ENCODE data around the gene DGKD.
"Not testable (repeated sequence)": the region's sequence is repeated elsewhere in the genome, so short reads cannot be mapped to it uniquely, and the experiment has no call there.

Gene DGKD, protein sequence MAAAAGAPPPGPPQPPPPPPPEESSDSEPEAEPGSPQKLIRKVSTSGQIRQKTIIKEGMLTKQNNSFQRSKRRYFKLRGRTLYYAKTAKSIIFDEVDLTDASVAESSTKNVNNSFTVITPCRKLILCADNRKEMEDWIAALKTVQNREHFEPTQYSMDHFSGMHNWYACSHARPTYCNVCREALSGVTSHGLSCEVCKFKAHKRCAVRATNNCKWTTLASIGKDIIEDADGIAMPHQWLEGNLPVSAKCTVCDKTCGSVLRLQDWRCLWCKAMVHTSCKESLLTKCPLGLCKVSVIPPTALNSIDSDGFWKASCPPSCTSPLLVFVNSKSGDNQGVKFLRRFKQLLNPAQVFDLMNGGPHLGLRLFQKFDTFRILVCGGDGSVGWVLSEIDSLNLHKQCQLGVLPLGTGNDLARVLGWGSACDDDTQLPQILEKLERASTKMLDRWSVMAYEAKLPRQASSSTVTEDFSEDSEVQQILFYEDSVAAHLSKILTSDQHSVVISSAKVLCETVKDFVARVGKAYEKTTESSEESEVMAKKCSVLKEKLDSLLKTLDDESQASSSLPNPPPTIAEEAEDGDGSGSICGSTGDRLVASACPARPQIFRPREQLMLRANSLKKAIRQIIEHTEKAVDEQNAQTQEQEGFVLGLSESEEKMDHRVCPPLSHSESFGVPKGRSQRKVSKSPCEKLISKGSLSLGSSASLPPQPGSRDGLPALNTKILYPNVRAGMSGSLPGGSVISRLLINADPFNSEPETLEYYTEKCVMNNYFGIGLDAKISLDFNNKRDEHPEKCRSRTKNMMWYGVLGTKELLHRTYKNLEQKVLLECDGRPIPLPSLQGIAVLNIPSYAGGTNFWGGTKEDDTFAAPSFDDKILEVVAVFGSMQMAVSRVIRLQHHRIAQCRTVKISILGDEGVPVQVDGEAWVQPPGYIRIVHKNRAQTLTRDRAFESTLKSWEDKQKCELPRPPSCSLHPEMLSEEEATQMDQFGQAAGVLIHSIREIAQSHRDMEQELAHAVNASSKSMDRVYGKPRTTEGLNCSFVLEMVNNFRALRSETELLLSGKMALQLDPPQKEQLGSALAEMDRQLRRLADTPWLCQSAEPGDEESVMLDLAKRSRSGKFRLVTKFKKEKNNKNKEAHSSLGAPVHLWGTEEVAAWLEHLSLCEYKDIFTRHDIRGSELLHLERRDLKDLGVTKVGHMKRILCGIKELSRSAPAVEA

DNA sequence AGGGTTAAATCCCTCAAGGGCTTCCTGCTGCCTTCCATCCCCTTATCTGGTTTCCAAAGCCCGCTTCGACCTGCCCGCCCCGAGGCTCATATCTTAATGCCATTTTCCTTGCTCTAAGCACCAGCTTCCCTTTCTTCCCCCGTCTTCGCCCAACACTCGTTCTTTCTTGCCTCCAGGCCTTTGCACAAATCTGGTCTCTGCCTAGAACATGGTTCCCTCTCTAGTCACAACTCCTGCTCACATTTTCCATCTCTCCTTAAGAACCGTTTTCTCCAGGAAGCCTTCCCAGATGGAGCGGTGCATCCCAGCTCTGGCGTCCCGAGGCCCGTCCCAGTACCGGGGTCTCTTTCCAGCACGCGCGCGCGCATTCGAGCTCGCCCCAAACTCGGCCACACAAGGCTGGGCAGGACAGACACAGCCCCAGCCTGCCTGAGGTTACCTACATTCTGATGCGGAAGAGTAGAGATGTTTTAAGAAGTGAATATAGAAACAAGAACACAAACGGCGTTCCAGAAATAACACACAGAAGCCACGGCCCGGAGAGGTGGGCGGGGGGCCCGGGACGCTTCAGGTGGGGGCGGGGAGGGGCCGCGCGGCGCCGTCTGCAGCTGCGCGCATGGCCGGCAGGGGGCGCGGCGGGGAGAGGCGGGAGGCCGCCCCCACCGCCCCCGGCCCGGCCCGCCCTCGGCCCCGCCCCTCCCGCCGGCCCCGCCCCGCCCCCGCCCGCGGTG is at the start of gene DGKD:
Gene DGKD, plus strand, starts transcription at position 726 of the 731 bp plus-strand sequence. CDS start 25 bp downstream, outside the sequence.
- peak in 2 of 3 donors; percentile 52 to 72 for DNase-seq (ENCODE audit: low read depth in 3 of 3)

DNA sequence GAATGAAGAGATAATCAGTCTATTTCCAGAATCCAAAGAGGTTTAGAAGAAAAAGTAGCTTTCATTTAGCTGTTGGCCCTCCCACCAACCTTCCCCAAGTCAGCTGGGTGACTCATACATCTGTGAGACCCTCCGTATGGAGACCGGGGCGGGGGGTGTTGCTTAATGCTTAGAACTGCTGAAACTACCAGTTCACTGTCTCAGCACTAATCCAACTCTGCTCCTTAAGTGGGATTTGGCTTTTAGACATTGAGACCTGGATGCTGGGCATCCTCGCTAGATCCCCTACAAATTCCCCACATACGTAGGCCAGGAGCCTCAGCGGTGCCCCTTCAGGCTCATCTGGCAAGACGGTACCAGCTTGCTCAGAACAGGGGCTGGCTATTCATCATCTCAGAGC is 46.7 kb upstream of the DGKD start, which contains the start of gene SAG:
Gene SAG, plus strand, starts transcription at position 252 of the 400 bp plus-strand sequence. CDS start 1,374 bp downstream, outside the sequence.
- no peak for DNase-seq (ENCODE audit: low read depth in 3 of 3)

DNA sequence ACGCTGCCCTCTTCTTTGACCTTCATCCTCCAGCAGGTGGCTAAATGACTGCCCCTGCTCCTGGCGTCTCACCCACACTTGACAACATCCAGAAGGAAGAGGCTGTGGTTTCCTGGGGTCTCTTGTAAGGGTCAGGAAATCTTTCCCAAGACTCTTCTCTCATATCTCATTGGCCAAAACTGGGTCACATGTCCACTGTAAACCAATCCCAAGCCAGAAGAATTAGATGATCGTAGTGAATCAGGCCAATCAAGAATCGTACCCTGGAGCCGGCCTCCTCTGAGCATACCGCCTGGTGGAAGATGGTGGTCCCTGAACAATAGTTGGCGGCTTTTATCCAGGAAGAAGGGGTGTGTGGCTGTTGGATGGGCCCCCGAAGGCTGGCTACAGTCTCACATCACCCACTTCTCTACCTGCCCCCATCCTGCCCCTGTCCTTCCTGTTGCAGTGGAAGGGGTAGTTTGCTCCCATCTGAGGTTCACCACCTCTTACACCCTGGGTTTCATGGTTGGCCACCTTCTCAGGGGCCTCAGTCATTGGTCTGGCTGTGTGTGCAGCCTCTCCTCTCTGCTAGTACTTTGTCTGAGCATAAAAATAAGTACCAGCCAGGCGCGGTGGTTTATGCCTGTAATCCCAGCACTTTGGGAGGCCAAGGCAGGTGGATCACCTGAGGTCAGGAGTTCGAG is 42.9 kb upstream of the DGKD start:
- DNase-seq (ENCODE audit: low read depth in 3 of 3) = no peak

DNA sequence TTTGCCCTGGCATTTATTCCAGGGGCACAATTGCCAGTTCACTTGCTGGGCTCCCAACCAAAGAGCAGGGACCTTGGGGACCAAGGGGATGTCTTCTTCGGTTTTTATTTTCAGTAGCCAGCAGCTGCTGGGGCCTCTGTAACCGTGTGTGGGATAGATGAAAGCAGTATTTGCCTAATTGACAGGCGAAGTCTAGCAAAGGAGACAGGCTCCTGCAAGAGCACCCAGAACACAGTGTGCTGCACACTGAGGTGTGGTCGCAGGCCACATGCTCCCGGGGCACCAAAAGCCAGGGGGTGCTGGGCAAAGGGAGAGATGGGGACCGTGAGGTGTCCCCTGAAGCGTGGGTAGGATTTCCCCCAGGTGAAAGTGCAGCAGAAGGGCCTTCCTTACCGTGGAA is 41.4 kb upstream of the DGKD start:
- DNase-seq (ENCODE audit: low read depth in 3 of 3) = no peak

DNA sequence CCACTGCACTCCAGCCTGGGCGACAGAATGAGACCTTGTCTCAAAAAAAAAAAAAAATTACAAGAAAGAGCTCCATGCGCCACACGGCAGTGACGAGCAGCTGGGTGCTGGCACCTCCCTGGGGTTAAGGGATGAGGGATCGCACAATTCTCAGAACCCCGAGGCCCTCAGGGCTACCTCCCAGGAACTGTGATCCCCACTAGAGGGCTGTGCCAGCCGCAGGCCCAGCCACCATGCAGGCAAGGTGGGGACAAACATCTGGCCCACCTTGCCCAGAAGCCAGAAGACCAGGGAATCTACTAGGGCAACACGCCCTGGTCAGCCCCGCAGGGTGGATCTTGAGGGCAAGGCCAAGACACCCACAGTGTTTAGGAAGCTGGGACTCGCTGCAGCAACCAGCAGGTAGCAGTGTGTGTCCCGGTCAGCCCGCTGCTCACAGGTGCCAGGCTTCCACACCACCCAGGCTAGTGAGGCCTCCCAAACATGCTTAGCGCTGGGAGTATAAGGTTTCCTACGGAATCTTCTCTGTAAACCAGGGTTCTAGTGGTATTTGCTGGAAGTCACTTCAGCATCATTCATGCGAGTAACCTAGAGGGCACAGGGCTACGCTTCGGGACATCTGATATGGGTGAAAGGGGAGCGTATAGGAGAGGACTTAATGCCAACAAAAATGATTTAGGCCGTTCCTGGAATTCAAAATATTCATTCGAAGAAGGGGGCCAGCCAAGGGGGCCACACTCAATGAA is 39.9 kb upstream of the DGKD start:
- no peak for DNase-seq (ENCODE audit: low read depth in 3 of 3)

DNA sequence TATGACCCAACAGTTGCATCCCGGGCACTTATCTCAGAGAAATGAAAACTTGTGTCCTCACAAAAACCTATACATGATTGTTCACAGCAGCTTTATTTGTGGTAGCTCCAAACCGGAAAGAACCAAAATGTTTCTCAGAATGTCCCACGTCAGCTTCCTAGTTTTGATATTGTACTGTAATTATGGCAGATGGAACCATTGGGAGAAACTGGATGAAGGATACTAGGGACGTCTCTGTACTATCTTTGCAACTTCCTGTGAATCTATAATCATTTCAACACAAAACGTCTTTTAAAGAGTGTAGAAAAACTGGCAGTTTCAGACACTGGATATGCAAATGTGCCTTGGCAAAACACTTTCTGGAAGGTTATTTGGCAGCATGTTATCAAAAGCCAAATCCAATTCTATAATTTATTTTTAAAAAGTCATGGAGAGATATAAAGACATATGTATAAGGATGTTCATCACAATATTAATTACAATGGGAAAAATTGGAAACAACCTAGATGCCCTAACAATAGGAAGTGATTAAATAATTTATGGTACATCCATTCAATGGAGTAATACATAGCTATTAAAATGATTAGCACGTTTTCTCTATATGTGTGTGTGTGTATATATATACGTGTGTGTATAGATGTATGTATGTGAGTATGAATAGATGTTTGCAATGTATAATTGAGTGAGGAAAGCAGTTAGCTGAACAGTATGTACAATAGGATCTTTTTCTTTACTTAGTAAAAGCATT is 36.9 kb upstream of the DGKD start:
- no peak for DNase-seq (ENCODE audit: low read depth in 3 of 3)

DNA sequence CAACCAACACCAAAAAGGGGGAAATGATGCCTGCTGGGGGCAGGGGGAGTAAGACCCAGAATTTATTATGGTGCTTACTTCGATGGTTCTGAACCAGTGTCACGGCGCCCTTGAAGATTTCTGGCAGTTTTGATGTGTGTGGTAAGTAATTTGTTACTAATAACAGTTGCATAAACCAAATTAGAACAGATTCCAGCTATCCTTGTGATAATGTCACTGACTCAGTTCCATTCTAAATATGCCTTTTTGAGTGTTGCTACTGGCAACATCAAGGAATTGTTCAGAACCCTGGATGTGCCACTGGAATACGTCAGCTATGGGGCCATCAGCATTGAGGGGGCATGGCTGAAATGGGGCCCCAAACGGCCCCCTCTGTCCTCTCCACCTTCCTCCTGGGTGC is 35.0 kb upstream of the DGKD start:
- DNase-seq (ENCODE audit: low read depth in 3 of 3) = no peak

DNA sequence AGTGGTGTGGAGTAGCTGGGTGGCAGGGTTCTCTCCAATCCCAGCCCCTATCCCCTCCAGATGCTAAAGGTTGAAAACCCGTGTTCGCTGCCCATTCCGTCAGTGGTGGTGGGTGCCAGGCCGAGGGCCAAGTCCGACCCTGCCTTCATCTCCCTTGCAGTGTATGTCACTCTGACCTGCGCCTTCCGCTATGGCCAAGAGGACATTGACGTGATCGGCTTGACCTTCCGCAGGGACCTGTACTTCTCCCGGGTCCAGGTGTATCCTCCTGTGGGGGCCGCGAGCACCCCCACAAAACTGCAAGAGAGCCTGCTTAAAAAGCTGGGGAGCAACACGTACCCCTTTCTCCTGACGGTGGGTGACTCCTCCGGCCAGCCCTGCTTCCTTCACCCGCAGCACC is 33.8 kb upstream of the DGKD start:
- DNase-seq (ENCODE audit: low read depth in 3 of 3) = no peak

DNA sequence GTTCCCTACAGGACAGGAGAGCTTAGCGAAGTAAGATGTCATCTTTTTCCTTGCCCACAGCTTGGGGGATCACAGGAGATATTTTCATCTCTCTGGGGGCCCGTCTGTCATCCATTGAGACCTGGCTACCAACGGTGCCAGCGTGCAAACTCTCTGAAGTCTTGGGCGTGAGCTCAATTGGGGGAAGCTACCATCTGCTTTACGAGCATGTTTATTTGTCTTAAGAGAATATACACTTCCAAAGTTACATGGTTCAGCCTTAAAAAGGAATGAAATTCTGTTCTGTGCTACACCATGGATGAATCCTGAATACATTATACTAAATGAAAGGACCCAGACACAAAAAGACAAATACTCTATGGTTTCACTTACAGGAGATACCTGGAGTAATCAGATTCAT is 33.1 kb upstream of the DGKD start:
- DNase-seq (ENCODE audit: low read depth in 3 of 3) = no peak

DNA sequence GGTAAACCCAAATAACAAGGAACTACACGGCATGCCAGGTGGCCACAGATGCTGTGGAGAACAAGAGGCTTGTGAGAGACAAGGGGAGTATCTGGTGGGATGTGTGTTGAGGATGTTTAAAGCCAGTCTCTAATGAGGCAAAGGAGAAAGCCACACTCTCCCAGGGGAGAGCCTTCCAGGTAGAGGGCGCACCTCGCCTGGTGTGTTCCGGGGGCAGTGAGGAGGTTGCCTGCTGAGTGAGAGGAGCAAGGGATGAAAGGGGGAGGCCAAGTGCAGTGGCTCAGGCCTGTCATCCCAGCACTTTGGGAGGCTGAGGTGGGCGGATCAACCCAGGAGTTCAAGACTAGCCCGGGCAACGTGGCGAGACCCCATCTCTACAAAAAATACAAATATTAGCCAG is 30.4 kb upstream of the DGKD start:
- no peak for DNase-seq (ENCODE audit: low read depth in 3 of 3)

DNA sequence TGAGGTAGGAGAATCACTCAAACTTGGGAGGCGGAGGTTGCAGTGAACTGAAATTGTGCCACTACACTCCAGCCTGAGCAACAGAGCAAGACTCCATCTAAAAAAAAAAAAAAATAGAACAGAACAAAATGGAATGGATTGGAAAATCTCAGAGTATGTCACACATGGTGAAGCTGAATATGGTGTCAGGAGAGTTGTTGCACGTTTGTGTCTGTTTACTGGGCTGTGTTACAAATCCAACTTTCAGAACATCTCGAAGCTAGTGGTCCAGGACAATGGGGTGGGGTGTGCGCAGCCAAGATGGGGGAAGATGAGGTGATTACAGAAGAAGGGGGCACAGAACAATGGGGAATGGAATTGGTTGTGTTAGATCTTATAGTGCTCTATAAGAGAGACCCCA is 29.0 kb upstream of the DGKD start:
- DNase-seq (ENCODE audit: low read depth in 3 of 3) = no peak

DNA sequence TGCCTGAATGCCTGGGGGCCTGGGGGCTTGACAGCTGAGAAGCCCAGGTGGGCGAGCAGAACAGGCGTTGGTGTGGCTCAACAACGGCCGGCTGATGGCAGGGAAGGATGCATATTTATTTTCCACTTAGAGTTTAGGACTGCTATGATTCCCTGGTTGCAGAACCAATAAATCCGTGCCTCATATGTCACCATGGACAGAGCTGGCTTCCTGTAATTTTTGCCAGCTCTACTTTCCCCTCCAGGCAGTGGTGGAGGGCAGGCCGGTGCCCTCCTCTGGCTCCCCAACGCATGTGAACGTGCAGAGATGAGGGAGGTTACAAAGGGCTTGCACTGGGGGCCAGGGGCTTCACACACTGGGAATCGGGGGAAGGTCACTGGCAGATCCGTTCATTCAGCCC is 28.5 kb upstream of the DGKD start:
- no peak for DNase-seq (ENCODE audit: low read depth in 3 of 3)

DNA sequence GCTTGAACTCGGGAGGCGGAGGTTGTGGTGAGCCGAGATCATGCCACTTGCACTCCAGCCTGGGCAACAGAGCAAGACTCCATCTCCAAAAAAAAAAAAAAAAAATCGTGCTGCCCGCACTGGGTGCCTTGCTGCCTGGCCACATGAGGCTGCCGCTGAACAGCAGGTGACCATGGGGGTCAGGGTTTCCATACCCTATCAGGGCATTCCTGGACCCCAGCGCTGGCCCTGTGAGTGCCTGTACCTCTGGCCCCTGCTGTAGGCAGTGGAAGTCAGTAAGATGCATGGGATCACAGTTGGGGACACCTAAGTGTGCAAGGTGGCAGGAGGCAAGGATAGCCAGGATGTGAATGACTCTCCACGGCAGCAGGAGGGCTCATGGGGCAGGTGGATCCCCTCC is 27.8 kb upstream of the DGKD start:
- DNase-seq (ENCODE audit: low read depth in 3 of 3) = no peak

DNA sequence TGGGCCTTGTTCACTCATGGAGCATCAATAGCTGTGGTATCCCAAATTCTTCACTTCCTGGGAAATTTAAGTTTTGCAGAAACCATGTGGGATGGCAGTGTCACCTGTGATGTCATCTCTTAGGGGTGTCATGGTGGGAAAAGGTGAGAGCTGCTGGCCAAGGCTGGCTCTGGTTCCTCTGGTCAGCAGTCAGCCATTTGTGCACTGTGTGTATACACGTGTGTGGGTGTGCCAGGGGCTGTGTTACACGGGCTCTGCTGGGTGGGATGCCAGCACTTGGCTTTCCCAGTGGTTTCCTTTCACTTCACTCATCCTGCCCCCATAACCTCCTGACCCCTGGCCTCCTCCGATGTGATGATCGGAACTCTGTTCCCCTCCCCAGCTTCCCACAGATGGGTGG is 25.4 kb upstream of the DGKD start:
- DNase-seq (ENCODE audit: low read depth in 3 of 3) = no peak

DNA sequence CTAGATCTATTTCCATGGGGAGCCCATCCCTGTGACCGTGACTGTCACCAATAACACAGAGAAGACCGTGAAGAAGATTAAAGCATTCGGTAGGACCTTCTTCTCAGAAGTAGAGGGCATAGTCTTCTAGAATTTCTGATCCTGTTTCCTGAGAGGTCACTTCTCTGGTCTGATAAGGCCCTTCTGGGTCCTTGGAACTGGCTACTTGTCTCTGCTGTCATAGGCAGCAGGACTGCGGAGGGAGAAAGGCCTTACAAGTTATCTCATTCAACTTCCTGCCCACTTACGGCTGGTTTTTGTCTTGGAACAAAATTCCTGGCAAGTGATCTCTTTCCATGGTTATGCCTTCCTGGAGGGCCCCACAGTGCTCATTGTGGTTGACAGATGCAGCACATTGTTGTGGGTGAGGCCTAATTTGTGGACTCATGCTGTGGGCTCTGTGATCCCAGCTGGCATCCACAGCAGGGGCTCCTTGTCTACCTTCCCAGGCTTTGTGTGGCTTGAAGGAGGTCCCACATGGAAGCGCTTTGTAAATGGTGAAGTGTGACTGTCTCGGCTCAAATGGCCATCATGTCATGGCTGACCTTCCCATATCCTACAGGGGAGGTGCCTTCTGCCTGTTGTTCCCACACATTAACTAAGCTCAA is 24.7 kb upstream of the DGKD start:
- no peak for DNase-seq (ENCODE audit: low read depth in 3 of 3)

DNA sequence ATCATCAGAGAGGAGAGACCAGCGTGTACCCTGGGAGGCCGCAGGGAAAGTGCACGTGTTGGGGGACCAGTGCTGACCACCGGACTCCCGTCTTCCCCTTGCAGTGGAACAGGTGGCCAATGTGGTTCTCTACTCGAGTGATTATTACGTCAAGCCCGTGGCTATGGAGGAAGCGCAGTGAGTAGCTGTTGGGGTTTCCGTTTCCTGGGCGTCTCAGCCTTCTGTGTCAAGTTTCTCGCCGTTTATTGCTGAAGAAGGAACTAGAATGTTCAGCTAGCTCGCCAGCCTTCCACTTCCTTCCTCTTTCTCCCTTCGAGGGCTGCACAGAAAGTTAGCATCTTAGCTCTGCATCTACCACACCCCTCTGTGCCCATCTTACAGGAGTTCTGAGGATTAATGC is 22.8 kb upstream of the DGKD start:
- DNase-seq (ENCODE audit: low read depth in 3 of 3) = peak in 1 of 3 donors; percentile 18

DNA sequence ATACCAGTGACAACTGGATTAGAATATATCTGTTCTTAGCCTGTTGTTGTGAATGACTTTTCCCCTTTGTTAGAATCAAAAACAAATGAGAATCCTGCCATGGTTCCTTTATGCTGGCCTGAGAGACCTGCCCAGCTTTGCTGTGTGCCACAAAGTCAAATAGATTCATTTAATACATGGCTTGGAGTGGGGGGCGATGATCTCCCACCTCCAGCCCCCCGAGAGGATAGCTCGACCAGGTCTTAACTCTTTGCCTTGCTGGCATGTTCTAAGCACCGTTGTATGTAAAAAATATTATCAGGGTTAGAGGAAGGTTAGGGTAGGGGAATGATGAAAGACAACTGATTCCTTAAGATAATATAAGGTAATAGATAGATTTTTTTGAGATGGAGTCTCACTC is 22.2 kb upstream of the DGKD start:
- DNase-seq (ENCODE audit: low read depth in 3 of 3) = no peak

DNA sequence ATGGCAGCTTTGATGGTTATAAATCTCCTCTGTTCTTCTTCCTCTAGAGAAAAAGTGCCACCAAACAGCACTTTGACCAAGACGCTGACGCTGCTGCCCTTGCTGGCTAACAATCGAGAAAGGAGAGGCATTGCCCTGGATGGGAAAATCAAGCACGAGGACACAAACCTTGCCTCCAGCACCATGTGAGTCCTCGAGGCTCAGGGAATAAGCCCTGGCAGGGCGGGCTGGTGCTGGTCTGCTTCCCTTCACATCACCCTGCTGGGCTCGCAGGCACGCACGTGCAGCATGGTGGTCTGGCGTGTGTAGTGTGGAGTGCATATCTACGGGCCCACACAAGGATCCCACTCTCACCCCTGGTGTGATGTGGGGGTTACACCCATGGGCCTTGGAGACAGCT is 19.4 kb upstream of the DGKD start:
- DNase-seq (ENCODE audit: low read depth in 3 of 3) = no peak

DNA sequence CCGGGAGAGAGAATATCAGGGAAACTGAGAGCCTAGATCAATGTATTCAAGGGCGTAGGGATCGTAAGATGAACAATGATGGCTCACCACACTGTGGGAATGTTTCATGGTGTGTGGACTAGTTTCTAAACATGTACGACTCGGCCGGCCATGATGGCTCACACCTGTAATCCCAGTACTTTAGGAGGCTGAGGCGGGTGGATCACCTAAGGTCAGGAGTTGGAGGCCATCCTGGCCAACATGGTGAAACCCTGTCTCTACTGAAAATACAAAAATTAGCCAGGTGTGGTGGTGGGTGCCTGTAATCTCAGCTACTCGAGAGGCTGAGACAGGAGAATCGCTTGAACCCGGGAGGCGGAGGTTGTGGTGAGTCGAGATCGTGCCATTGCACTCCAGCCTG is 18.2 kb upstream of the DGKD start:
- DNase-seq (ENCODE audit: low read depth in 3 of 3) = not testable (repeated sequence)

Measured in stimulated activated CD4-positive, alpha-beta T cell treated with anti-CD3 and anti-CD28 coated beads, TNF-alpha, amount 100 ng/mL, for 48 hours (primary cell).